Stimulated activated naive CD4-positive, alpha-beta T cell (primary cell): ENCODE data around the gene AOPEP.

Experiments
- DNase-seq, 6 experiments: peaks; one replicate each; lab custom pipeline; 2025; lab: John Stamatoyannopoulos, UW

The AOPEP gene

GRCh38 chr9:94791435-94791834 is 64.9 kb downstream of the AOPEP start:
- no peak for DNase-seq

GRCh38 chr9:94792511-94792910 is 66.0 kb downstream of the AOPEP start:
- no peak for DNase-seq

GRCh38 chr9:94794476-94795167 is 68.1 kb downstream of the AOPEP start:
- no peak for DNase-seq

GRCh38 chr9:94796687-94797086 is 70.2 kb downstream of the AOPEP start:
- DNase-seq, result no peak

- DNase-seq, result no peak
Measured at GRCh38 chr9:94798201-94798600, 71.7 kb downstream of the AOPEP start.

- DNase-seq, result no peak
Measured at GRCh38 chr9:94798708-94799107, 72.2 kb downstream of the AOPEP start.

GRCh38 chr9:94799578-94800264 is 73.2 kb downstream of the AOPEP start:
- DNase-seq, result no peak

- DNase-seq, result no peak
Measured at GRCh38 chr9:94800424-94801117, 74.1 kb downstream of the AOPEP start.

- DNase-seq, result no peak
Measured at GRCh38 chr9:94801234-94801633, 74.7 kb downstream of the AOPEP start.

GRCh38 chr9:94801681-94802080 is 75.2 kb downstream of the AOPEP start:
- DNase-seq, result no peak

GRCh38 chr9:94802251-94802650 is 75.8 kb downstream of the AOPEP start:
- no peak for DNase-seq

- no peak for DNase-seq
Measured at GRCh38 chr9:94802793-94803192, 76.3 kb downstream of the AOPEP start.

- DNase-seq, result no peak
Measured at GRCh38 chr9:94804316-94804715, 77.8 kb downstream of the AOPEP start.

- DNase-seq, result no peak
Measured at GRCh38 chr9:94805051-94805489, 78.6 kb downstream of the AOPEP start.

- no peak for DNase-seq
Measured at GRCh38 chr9:94805585-94805984, 79.1 kb downstream of the AOPEP start.

GRCh38 chr9:94806307-94806893 is 79.9 kb downstream of the AOPEP start:
- no peak for DNase-seq

- DNase-seq, result no peak
Measured at GRCh38 chr9:94807556-94807955, 81.1 kb downstream of the AOPEP start.

GRCh38 chr9:94808926-94809700 is 82.6 kb downstream of the AOPEP start:
- DNase-seq, result no peak

GRCh38 chr9:94809778-94810177 is 83.3 kb downstream of the AOPEP start:
- DNase-seq, result no peak

- DNase-seq, result no peak
Measured at GRCh38 chr9:94811074-94811473, 84.6 kb downstream of the AOPEP start.

- DNase-seq, result no peak
Measured at GRCh38 chr9:94812343-94812742, 85.8 kb downstream of the AOPEP start.

GRCh38 chr9:94813379-94813778 is 86.9 kb downstream of the AOPEP start:
- no peak for DNase-seq
